H9 (cell line): Measurements from ENCODE around the gene ADIG. TPM values are rescaled to one million over a fixed set of nuclear protein-coding genes. Genes with fewer than 3 reads are reported as not detected.

Experiments used
- DNase-seq: peaks from one replicate; pipeline ENCODE4 v3.0.0-alpha.2; 2017
- H2AFZ ChIP-seq: one replicate; pipeline ENCODE4 v1.6.1; 2013; ENCODE audit warnings: mild to moderate bottlenecking, low read length, control low read depth, moderate library complexity
- H2AK5ac ChIP-seq: 2 replicates; pipeline ENCODE4 v1.6.1; 2013; ENCODE audit warnings: low read length, control low read depth, mixed read lengths; ENCODE audit not compliant: insufficient read length
- H2BK120ac ChIP-seq: one replicate; pipeline ENCODE4 v1.6.1; 2013; ENCODE audit warnings: low read depth, mild to moderate bottlenecking, low read length, control low read depth, inconsistent platforms; ENCODE audit not compliant: poor library complexity, severe bottlenecking
- H2BK12ac ChIP-seq: 2 replicates; pipeline ENCODE4 v1.6.1; 2013; ENCODE audit warnings: low read length, control low read depth, mixed read lengths, low read depth; ENCODE audit not compliant: insufficient read length
- H2BK15ac ChIP-seq: 2 replicates; pipeline ENCODE4 v1.6.1; 2013; ENCODE audit warnings: low read depth, low read length, control low read depth
- H2BK20ac ChIP-seq: one replicate; pipeline ENCODE4 v1.6.1; 2013; ENCODE audit warnings: low read depth, mild to moderate bottlenecking, low read length, control low read depth, inconsistent platforms; ENCODE audit not compliant: poor library complexity, severe bottlenecking
- H2BK5ac ChIP-seq: 2 replicates; pipeline ENCODE4 v1.6.1; 2013; ENCODE audit warnings: low read length, control low read depth, mixed read lengths; ENCODE audit not compliant: insufficient read length
- H3K14ac ChIP-seq: 2 replicates; pipeline ENCODE4 v1.6.1; 2013; ENCODE audit warnings: low read length, control low read depth; ENCODE audit not compliant: insufficient read depth
- H3K18ac ChIP-seq: 2 replicates; pipeline ENCODE4 v1.6.1; 2013; ENCODE audit warnings: low read depth, mild to moderate bottlenecking, mixed read lengths, low read length, control low read depth; ENCODE audit not compliant: insufficient read length
- H3K23ac ChIP-seq: 2 replicates; pipeline ENCODE4 v1.6.1; 2013; ENCODE audit warnings: low read length, control low read depth, mixed read lengths, low read depth; ENCODE audit not compliant: insufficient read length
- H3K23me2 ChIP-seq: 2 replicates; pipeline ENCODE4 v1.6.1; 2013; ENCODE audit warnings: low read depth, mild to moderate bottlenecking, mixed read lengths, low read length, control low read depth; ENCODE audit not compliant: insufficient read length, poor library complexity, severe bottlenecking
- H3K27ac ChIP-seq: 2 replicates; pipeline ENCODE4 v1.5.1; 2013; ENCODE audit warnings: low read length, control low read depth, mixed read lengths, low read depth; ENCODE audit not compliant: insufficient read length
- H3K27me3 ChIP-seq: 2 replicates; pipeline ENCODE4 v1.6.1; 2013; ENCODE audit warnings: low read length, control low read depth, inconsistent platforms; ENCODE audit not compliant: insufficient read depth
- H3K4ac ChIP-seq: 2 replicates; pipeline ENCODE4 v1.6.1; 2013; ENCODE audit warnings: low read depth, mild to moderate bottlenecking, control low read depth, inconsistent platforms, low read length, moderate library complexity
- H3K4me1 ChIP-seq: 2 replicates; pipeline ENCODE4 v1.6.1; 2013; ENCODE audit warnings: low read length, control low read depth, inconsistent platforms; ENCODE audit not compliant: insufficient read depth
- H3K4me2 ChIP-seq: 2 replicates; pipeline ENCODE4 v1.6.1; 2013; ENCODE audit warnings: low read length, control low read depth, mixed read lengths; ENCODE audit not compliant: insufficient read length, insufficient read depth
- H3K56ac ChIP-seq: 2 replicates; pipeline ENCODE4 v1.6.1; 2013; ENCODE audit warnings: low read depth, mild to moderate bottlenecking, mixed read lengths, low read length, control low read depth; ENCODE audit not compliant: insufficient read length
- H3K79me1 ChIP-seq: 2 replicates; pipeline ENCODE4 v1.6.1; 2013; ENCODE audit warnings: low read depth, mild to moderate bottlenecking, moderate library complexity, low read length, control low read depth, inconsistent platforms; ENCODE audit not compliant: insufficient read depth, poor library complexity, severe bottlenecking
- H3K79me2 ChIP-seq: 2 replicates; pipeline ENCODE4 v1.6.1; 2013; ENCODE audit warnings: low read length, control low read depth, inconsistent platforms; ENCODE audit not compliant: insufficient read depth
- H3K9ac ChIP-seq: 2 replicates; pipeline ENCODE4 v1.6.1; 2013; ENCODE audit warnings: low read length, control low read depth, mixed read lengths; ENCODE audit not compliant: insufficient read length; ENCODE audit errors: extremely low read depth
- H3K9me3 ChIP-seq: one replicate; pipeline ENCODE4 v1.6.1; 2013; ENCODE audit warnings: low read depth, low read length, inconsistent platforms; ENCODE audit not compliant: control insufficient read depth
- H3T11ph ChIP-seq: one replicate; pipeline ENCODE4 v1.6.1; 2013; ENCODE audit warnings: mild to moderate bottlenecking, low read length, control low read depth, inconsistent platforms
- H4K20me1 ChIP-seq: one replicate; pipeline ENCODE4 v1.6.1; 2013; ENCODE audit not compliant: control insufficient read depth, insufficient read length, insufficient read depth
- H4K5ac ChIP-seq: 2 replicates; pipeline ENCODE4 v1.6.1; 2013; ENCODE audit warnings: low read depth, mild to moderate bottlenecking, mixed read lengths, low read length, control low read depth; ENCODE audit not compliant: insufficient read length
- H4K8ac ChIP-seq: replicated peaks from 2 replicates; pipeline ENCODE4 v1.6.1; 2013; ENCODE audit warnings: low read length, control low read depth, mixed read lengths, low read depth; ENCODE audit not compliant: insufficient read length
- H4K91ac ChIP-seq: 2 replicates; pipeline ENCODE4 v1.6.1; 2013; ENCODE audit warnings: low read depth, mild to moderate bottlenecking, moderate library complexity, mixed read lengths, low read length, control low read depth; ENCODE audit not compliant: insufficient read length
- H3K27ac Mint-ChIP-seq, 3 experiments: 2 replicates in 2 of 3; 3 replicates in 1 of 3; pipeline ENCODE4 v1.8.0; 2020 to 2021; ENCODE audit warnings: mixed read lengths in 3 of 3, mild to moderate bottlenecking in 1 of 3, moderate library complexity in 1 of 3
- H3K27me3 Mint-ChIP-seq: 2 replicates; pipeline ENCODE4 v1.8.0; 2021; ENCODE audit warnings: low read depth, mild to moderate bottlenecking, moderate library complexity, mixed read lengths
- H3K36me3 Mint-ChIP-seq, 3 experiments: 2 replicates in 2 of 3; 3 replicates in 1 of 3; pipeline ENCODE4 v1.8.0; 2020 to 2021; ENCODE audit warnings: low read depth in 3 of 3, mixed read lengths in 3 of 3; ENCODE audit not compliant: insufficient read depth in 1 of 3
- H3K4me1 Mint-ChIP-seq, 2 experiments: 2 replicates each; pipeline ENCODE4 v1.8.0; 2020; ENCODE audit warnings: mixed read lengths in 2 of 2
- H3K4me3 Mint-ChIP-seq, 2 experiments: 2 replicates in 1 of 2; 3 replicates in 1 of 2; pipeline ENCODE4 v1.8.0; 2020 to 2021; ENCODE audit warnings: mild to moderate bottlenecking in 2 of 2, mixed read lengths in 2 of 2, moderate library complexity in 1 of 2
- H3K9me3 Mint-ChIP-seq, 2 experiments: 2 replicates in 1 of 2; 3 replicates in 1 of 2; pipeline ENCODE4 v1.8.0; 2020; ENCODE audit warnings: mild to moderate bottlenecking in 2 of 2, mixed read lengths in 2 of 2, moderate library complexity in 1 of 2
- WGBS: extraction: QIAGEN DNeasy Blood & Tissue Kit; methylation state at CpG from one replicate; pipeline ENCODE4 v1.1.7; 2013; ENCODE audit warnings: missing lambda C conversion rate, low lambda C conversion rate, mixed read lengths; ENCODE audit not compliant: insufficient read length; ENCODE audit errors: extremely low coverage; 5-methylcytosine and 5-hydroxymethylcytosine counted together
- long read RNA-seq: library from polyadenylated mRNA; unstranded; transcript quantifications from one replicate; pipeline ENCODE4 v2.0.0, GENCODE V29; 2020
- total RNA-seq: library from RNA; stranded (reverse); gene quantifications from 2 replicates; pipeline ENCODE4 v1.2.1, GENCODE V29; 2021
- TF ChIP-seq, protein P1 (sequence below): fragments of 200-600 bp; sonication (generic); conservative IDR thresholded peaks from 3 replicates; pipeline ENCODE4 v1.8.0; 2021; ENCODE audit warnings: antibody characterized with exemption, mild to moderate bottlenecking

Gene ADIG
- total RNA-seq = not detected in 2 replicates
- long read RNA-seq = 0 reads

DNA sequence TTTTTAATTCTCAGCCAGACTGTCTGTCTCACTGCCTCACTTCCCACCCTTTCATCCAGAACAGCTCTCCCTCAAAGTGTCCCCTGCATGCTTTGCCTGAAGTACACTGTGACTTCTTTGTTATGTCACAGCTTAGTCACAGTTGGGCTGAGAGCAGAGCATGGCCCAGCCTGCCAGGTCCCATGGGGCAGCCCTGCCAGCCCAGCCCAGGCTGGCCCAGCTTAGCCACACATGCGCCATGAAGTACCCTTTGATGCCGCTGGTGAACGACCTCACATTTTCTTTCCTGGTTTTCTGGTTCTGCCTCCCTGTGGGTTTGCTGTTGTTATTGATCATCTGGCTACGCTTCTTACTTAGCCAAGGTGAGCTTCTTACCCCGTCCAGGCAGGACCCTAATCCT lies at the start of gene ADIG:
Gene ADIG, plus strand, starts transcription at position 185 of the 400 bp plus-strand sequence. Its CDS starts 54 bp downstream, at position 239.
- no peak within 1 kb of the TSS for H3K4me2 ChIP-seq
- no peak within 1 kb of the TSS for H3K9ac ChIP-seq
- H4K20me1 ChIP-seq = no peaks in the 10 kb centered on the region
- DNase-seq = no peak
- H2AFZ ChIP-seq = no peak within 1 kb of the TSS
- H3K9me3 ChIP-seq = no peaks in the 10 kb centered on the region
- no peak within 1 kb of the TSS; the same call in 1 of the 2 replicates for H3K14ac ChIP-seq
- H3K23ac ChIP-seq = no peak within 1 kb of the TSS
- no CpG with 5 or more reads among the region's 5 CpGs for WGBS
- no peaks in the 10 kb centered on the region for H3K79me2 ChIP-seq
- Mint-ChIP-seq H3K4me3 (no peak within 1 kb of the TSS), H3K36me3 (0 out of 7 replicates have a peak, but pooled peaks cover 0 to under 1% (median 0%) of the 10 kb centered on the region in 3 experiments), H3K9me3 (no peaks in the 10 kb centered on the region), H3K27ac (peak within 1 kb of the TSS; percentile 18 to 68 (median 57); a peak in 4 of 7 replicates), H3K27me3 (peaks cover 1% of the 10 kb centered on the region; the same call in 1 of the 2 replicates), H3K4me1 (peaks cover 32 to 41% of the 10 kb centered on the region in 2 experiments)
- no peak within 1 kb of the TSS for H3K27ac ChIP-seq
- no peak within 1 kb of the TSS for H2BK15ac ChIP-seq
- H3K23me2 ChIP-seq = no peaks in the 10 kb centered on the region
- H2BK5ac ChIP-seq = no peak within 1 kb of the TSS
- H3K56ac ChIP-seq = no peak within 1 kb of the TSS
- TF ChIP-seq, protein P1, sequence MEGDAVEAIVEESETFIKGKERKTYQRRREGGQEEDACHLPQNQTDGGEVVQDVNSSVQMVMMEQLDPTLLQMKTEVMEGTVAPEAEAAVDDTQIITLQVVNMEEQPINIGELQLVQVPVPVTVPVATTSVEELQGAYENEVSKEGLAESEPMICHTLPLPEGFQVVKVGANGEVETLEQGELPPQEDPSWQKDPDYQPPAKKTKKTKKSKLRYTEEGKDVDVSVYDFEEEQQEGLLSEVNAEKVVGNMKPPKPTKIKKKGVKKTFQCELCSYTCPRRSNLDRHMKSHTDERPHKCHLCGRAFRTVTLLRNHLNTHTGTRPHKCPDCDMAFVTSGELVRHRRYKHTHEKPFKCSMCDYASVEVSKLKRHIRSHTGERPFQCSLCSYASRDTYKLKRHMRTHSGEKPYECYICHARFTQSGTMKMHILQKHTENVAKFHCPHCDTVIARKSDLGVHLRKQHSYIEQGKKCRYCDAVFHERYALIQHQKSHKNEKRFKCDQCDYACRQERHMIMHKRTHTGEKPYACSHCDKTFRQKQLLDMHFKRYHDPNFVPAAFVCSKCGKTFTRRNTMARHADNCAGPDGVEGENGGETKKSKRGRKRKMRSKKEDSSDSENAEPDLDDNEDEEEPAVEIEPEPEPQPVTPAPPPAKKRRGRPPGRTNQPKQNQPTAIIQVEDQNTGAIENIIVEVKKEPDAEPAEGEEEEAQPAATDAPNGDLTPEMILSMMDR = no peak
- no peak within 1 kb of the TSS for H2BK120ac ChIP-seq
- H2BK12ac ChIP-seq = no peak within 1 kb of the TSS
- no peak within 1 kb of the TSS for H4K8ac ChIP-seq
- H3K27me3 ChIP-seq = no peaks in the 10 kb centered on the region
- no peak within 1 kb of the TSS for H2BK20ac ChIP-seq
- H4K5ac ChIP-seq = no peak within 1 kb of the TSS
- no peak within 1 kb of the TSS for H3K4ac ChIP-seq
- H2AK5ac ChIP-seq = no peak within 1 kb of the TSS
- no peak within 1 kb of the TSS for H3T11ph ChIP-seq
- no peak within 1 kb of the TSS for H4K91ac ChIP-seq
- no peaks in the 10 kb centered on the region for H3K79me1 ChIP-seq
- no peak within 1 kb of the TSS for H3K18ac ChIP-seq
- no peaks in the 10 kb centered on the region for H3K4me1 ChIP-seq
